Activated naive CD4-positive, alpha-beta T cell treated with anti-CD3 and anti-CD28 coated beads, Interleukin-2, amount 50 U/mL, for 24 hours (primary cell): ENCODE results near the gene PRND.
A peak's percentile ranks its signal among the peaks of the same experiment; 100 is the strongest.

ENCODE experiments used
- H3K27ac Mint-ChIP-seq: one replicate; pipeline ENCODE4 v1.8.0; 2021; ENCODE audit warnings: mild to moderate bottlenecking, mixed read lengths
- H3K27me3 Mint-ChIP-seq: one replicate; pipeline ENCODE4 v1.8.0; 2021; ENCODE audit warnings: mixed read lengths
- H3K36me3 Mint-ChIP-seq: one replicate; pipeline ENCODE4 v1.8.0; 2021; ENCODE audit warnings: mixed read lengths
- H3K4me1 Mint-ChIP-seq: one replicate; pipeline ENCODE4 v1.8.0; 2021; ENCODE audit warnings: mixed read lengths
- H3K4me3 Mint-ChIP-seq: one replicate; pipeline ENCODE4 v1.8.0; 2021; ENCODE audit warnings: mild to moderate bottlenecking, mixed read lengths
- H3K9me3 Mint-ChIP-seq: one replicate; pipeline ENCODE4 v1.8.0; 2021; ENCODE audit warnings: mixed read lengths

PRND gene, protein sequence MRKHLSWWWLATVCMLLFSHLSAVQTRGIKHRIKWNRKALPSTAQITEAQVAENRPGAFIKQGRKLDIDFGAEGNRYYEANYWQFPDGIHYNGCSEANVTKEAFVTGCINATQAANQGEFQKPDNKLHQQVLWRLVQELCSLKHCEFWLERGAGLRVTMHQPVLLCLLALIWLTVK

GRCh38 chr20:4721719-4722118 lies at the start of gene PRND:
Gene PRND (plus strand): TSS chr20:4721909. CDS start chr20:4724552, 2,643 bp downstream.
- H3K4me3 Mint-ChIP-seq = no peak within 1 kb of the TSS
- H3K4me1 Mint-ChIP-seq = peaks cover 13% of the 10 kb centered on the region
- H3K36me3 Mint-ChIP-seq = no peaks in the 10 kb centered on the region
- H3K27me3 Mint-ChIP-seq = no peaks in the 10 kb centered on the region
- H3K9me3 Mint-ChIP-seq = no peaks in the 10 kb centered on the region
- H3K27ac Mint-ChIP-seq = no peak within 1 kb of the TSS

DNA sequence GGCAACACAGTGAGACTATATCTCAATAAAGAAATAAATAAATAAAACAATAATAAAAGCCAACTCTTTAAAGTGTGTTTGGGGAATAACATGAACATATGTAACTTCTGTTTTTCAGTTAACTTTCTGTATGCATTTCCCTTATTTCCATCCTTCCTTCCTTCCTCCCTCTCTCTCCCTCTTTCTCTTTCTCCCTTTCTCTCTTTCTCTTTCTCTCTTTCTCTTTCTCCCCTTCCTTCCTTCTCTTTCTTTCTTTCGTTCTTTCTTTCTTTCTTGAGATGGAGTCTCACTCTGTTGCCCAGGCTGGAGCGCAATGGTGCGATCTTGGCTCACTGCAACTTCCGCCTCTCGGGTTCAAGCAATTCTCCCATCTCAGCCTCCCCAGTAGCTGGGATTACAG lies 48.8 kb upstream of the PRND start:
- H3K27me3 Mint-ChIP-seq = no peaks in the 10 kb centered on the region
- H3K4me1 Mint-ChIP-seq = no peaks in the 10 kb centered on the region
- H3K36me3 Mint-ChIP-seq = no peaks in the 10 kb centered on the region
- H3K9me3 Mint-ChIP-seq = no peaks in the 10 kb centered on the region
- no peak overlapping the region for H3K4me3 Mint-ChIP-seq
- no peak overlapping the region for H3K27ac Mint-ChIP-seq

- Mint-ChIP-seq H3K27ac (no peak overlapping the region), H3K9me3 (no peaks in the 10 kb centered on the region), H3K4me1 (no peaks in the 10 kb centered on the region), H3K27me3 (no peaks in the 10 kb centered on the region), H3K4me3 (no peak overlapping the region), H3K36me3 (no peaks in the 10 kb centered on the region)
These were observed 48.2 kb upstream of the PRND start for GRCh38 chr20:4673371-4674001.

DNA sequence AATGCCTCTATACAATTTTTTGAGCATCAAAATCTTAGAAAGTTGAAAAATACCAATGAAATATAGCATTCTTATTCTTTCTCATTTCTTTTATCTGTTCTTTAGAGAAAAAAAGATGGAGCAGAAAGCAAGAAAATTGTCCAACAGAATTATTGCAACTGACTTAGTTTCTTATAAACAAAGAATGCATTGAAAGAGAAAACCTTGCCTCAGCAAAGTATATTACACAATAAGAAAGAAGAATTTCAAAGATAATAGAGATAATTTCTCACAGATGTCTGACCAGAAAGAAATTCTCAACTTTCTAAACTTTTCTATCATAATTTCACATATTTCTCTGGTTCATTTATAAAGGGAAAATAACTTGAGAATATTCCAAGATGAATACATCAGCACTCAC lies 47.0 kb upstream of the PRND start:
- Mint-ChIP-seq H3K36me3 (no peaks in the 10 kb centered on the region), H3K27me3 (no peaks in the 10 kb centered on the region), H3K27ac (no peak overlapping the region), H3K4me3 (no peak overlapping the region), H3K9me3 (no peaks in the 10 kb centered on the region), H3K4me1 (no peaks in the 10 kb centered on the region)

DNA sequence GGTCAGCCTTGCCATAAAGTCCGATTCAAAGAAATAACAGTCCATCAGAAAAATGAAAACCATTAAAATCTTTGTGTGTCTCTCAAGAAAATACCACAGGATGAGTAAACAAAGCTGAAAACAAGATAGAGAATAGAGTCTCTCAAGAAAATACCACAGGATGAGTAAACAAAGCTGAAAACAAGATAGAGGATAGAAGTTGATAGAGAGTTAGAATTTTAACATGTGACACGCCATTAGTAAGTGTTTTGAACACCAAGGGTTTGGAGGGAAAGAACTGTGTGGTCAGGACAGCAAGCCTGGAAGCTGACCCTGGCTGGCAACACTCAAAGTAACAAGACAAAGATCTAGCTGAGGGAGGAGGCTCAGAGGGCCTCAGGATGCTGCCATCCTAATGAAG lies 43.9 kb upstream of the PRND start:
- no peak overlapping the region for H3K27ac Mint-ChIP-seq
- H3K4me1 Mint-ChIP-seq = no peaks in the 10 kb centered on the region

DNA sequence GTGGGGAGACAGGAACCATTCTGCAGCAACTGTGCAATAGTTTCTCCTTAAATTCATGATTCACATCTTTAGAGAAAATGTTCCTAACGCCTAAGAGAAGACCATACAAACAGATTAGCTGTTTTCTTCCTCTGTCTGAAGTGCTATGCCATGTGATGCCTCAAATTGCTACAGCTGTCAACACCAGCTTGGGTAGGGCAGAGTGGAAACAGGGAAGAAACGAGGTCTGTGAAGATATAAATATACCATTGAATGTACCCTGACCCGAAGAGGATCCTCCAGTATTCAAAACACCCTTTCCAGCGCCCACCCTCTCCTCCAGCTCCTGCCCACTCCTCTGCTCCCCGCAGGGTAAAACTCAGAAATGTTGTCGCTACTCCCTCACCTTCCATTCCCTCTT lies 40.3 kb upstream of the PRND start:
- no peak overlapping the region for H3K4me3 Mint-ChIP-seq
- no peaks in the 10 kb centered on the region for H3K9me3 Mint-ChIP-seq
- H3K36me3 Mint-ChIP-seq = no peaks in the 10 kb centered on the region
- H3K4me1 Mint-ChIP-seq = peaks cover 29% of the 10 kb centered on the region
- H3K27me3 Mint-ChIP-seq = no peaks in the 10 kb centered on the region
- H3K27ac Mint-ChIP-seq = no peak overlapping the region

More for the DNA sequence above, 43.9 kb upstream of the PRND start:
- H3K36me3 Mint-ChIP-seq = no peaks in the 10 kb centered on the region
- no peak overlapping the region for H3K4me3 Mint-ChIP-seq
- H3K9me3 Mint-ChIP-seq = no peaks in the 10 kb centered on the region
- H3K27me3 Mint-ChIP-seq = no peaks in the 10 kb centered on the region

- H3K9me3 Mint-ChIP-seq = no peaks in the 10 kb centered on the region
- H3K27me3 Mint-ChIP-seq = no peaks in the 10 kb centered on the region
- no peak overlapping the region for H3K4me3 Mint-ChIP-seq
- H3K4me1 Mint-ChIP-seq = peaks cover 29% of the 10 kb centered on the region
- no peaks in the 10 kb centered on the region for H3K36me3 Mint-ChIP-seq
- H3K27ac Mint-ChIP-seq = no peak overlapping the region
These were observed 39.7 kb upstream of the PRND start for GRCh38 chr20:4681991-4682401.

DNA sequence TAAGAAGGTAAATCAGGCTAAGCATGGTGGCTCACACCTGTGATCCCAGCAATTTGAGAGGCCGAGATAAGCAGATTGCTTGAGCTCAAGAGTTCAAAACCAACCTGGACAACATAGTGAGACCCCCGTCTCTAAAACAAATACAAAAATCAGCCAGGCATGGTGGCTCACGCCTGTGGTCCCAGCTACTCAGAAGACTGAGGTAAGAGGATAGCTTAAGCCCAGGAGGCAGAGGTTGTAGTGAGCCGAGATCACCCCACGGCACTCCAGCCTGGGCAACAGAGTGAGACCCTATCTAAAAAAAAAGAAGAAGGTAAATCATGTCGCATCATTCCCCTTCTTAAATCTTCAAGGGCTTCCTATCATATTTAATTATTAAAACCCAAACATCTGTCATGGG lies 39.0 kb upstream of the PRND start:
- no peak overlapping the region for H3K4me3 Mint-ChIP-seq
- H3K36me3 Mint-ChIP-seq = no peaks in the 10 kb centered on the region
- no peaks in the 10 kb centered on the region for H3K27me3 Mint-ChIP-seq
- H3K27ac Mint-ChIP-seq = no peak overlapping the region
- peaks cover 34% of the 10 kb centered on the region for H3K4me1 Mint-ChIP-seq
- no peaks in the 10 kb centered on the region for H3K9me3 Mint-ChIP-seq

DNA sequence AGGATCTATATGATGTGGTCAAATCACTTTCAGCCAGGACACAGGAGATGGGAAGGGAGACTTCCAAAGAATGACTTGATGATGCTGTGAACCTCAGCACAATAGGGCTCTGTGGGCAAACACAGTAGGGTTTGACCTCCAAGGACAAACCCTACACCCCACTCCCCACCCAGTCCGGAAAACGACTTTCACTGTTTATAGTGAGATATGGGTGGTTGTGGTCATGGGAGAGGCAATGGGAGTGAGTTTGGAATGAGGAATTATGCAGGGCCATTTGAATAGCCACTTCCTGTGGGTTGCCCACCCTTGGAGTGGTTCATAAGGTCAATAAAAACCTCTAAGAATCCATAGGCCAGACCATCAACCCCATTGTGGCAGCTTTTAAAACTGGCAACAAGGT lies 38.4 kb upstream of the PRND start:
- H3K9me3 Mint-ChIP-seq = no peaks in the 10 kb centered on the region
- peaks cover 38% of the 10 kb centered on the region for H3K4me1 Mint-ChIP-seq
- H3K36me3 Mint-ChIP-seq = no peaks in the 10 kb centered on the region
- peak overlapping the region; percentile 26 for H3K4me3 Mint-ChIP-seq
- H3K27me3 Mint-ChIP-seq = no peaks in the 10 kb centered on the region
- peak overlapping the region; percentile 52 for H3K27ac Mint-ChIP-seq

GRCh38 chr20:4684837-4685413 lies 36.8 kb upstream of the PRND start:
- H3K4me3 Mint-ChIP-seq = peak overlapping the region; percentile 92
- H3K4me1 Mint-ChIP-seq = peaks cover 55% of the 10 kb centered on the region
- H3K27me3 Mint-ChIP-seq = no peaks in the 10 kb centered on the region
- peak overlapping the region; percentile 100 for H3K27ac Mint-ChIP-seq
- H3K9me3 Mint-ChIP-seq = no peaks in the 10 kb centered on the region
- H3K36me3 Mint-ChIP-seq = no peaks in the 10 kb centered on the region

GRCh38 chr20:4685923-4686221 lies 35.8 kb upstream of the PRND start:
- peak overlapping the region; percentile 92 for H3K4me3 Mint-ChIP-seq
- peak overlapping the region; percentile 100 for H3K27ac Mint-ChIP-seq
- no peaks in the 10 kb centered on the region for H3K27me3 Mint-ChIP-seq
- H3K9me3 Mint-ChIP-seq = no peaks in the 10 kb centered on the region
- H3K36me3 Mint-ChIP-seq = peaks cover 3% of the 10 kb centered on the region
- peaks cover 64% of the 10 kb centered on the region for H3K4me1 Mint-ChIP-seq

DNA sequence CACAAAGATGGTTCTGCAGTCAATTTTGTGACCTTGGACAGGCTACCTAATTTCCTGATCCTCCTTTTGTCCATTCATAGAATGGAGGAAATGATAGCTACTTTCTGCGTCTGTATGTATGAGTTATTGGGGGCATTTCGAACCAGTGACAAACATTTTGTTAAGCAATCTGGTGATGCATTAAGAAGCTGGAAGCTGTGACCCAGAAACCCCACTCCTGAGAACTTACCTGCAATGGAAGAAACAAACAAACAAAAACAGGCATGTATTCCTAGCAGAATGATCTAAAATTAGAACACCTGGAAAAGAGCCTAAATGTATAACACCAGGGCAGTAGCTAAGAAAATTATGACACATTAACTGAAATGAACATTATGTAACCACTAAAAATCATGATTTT lies 33.4 kb upstream of the PRND start:
- Mint-ChIP-seq H3K36me3 (peaks cover 13% of the 10 kb centered on the region), H3K4me1 (peaks cover 86% of the 10 kb centered on the region), H3K4me3 (peak overlapping the region; percentile 89), H3K27me3 (no peaks in the 10 kb centered on the region), H3K9me3 (no peaks in the 10 kb centered on the region), H3K27ac (peak overlapping the region; percentile 66)

DNA sequence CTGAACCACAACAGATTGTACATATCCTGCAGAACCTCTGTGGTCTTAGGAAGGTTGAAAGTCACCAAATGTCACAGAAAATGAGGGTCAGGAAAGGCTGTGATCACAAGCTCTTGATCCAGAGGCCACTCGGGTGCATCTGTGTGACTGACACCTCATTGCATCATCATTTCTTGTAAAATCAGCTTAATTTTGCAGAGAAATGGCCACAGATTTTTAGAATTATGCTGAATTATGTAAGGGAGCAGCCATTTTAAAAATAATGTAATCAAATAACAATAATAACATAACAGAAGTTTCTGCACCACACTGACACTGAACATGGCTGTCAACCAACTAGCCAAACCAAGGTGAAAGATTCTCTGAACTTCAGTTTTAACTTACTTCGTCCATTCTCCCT lies 32.5 kb upstream of the PRND start:
- no peaks in the 10 kb centered on the region for H3K9me3 Mint-ChIP-seq
- peak overlapping the region; percentile 68 for H3K4me3 Mint-ChIP-seq
- H3K27ac Mint-ChIP-seq = peak overlapping the region; percentile 87
- H3K27me3 Mint-ChIP-seq = no peaks in the 10 kb centered on the region
- H3K36me3 Mint-ChIP-seq = peaks cover 18% of the 10 kb centered on the region
- peaks cover 84% of the 10 kb centered on the region for H3K4me1 Mint-ChIP-seq

GRCh38 chr20:4691753-4692152 lies 30.0 kb upstream of the PRND start:
- peaks cover 22% of the 10 kb centered on the region for H3K36me3 Mint-ChIP-seq
- H3K27me3 Mint-ChIP-seq = no peaks in the 10 kb centered on the region
- no peak overlapping the region for H3K27ac Mint-ChIP-seq

GRCh38 chr20:4694076-4694475 lies 27.6 kb upstream of the PRND start:
- Mint-ChIP-seq H3K4me3 (no peak overlapping the region), H3K9me3 (no peaks in the 10 kb centered on the region), H3K27ac (no peak overlapping the region), H3K27me3 (no peaks in the 10 kb centered on the region), H3K36me3 (peaks cover 29% of the 10 kb centered on the region), H3K4me1 (peaks cover 76% of the 10 kb centered on the region)

More at GRCh38 chr20:4691753-4692152, 30.0 kb upstream of the PRND start:
- Mint-ChIP-seq H3K4me1 (peaks cover 81% of the 10 kb centered on the region), H3K9me3 (no peaks in the 10 kb centered on the region), H3K4me3 (peak overlapping the region; percentile 43)

GRCh38 chr20:4697189-4697830 lies 24.4 kb upstream of the PRND start:
- no peaks in the 10 kb centered on the region for H3K27me3 Mint-ChIP-seq
- H3K27ac Mint-ChIP-seq = no peak overlapping the region
- H3K4me1 Mint-ChIP-seq = peaks cover 44% of the 10 kb centered on the region
- H3K9me3 Mint-ChIP-seq = no peaks in the 10 kb centered on the region
- H3K36me3 Mint-ChIP-seq = peaks cover 27% of the 10 kb centered on the region
- H3K4me3 Mint-ChIP-seq = no peak overlapping the region
